OCI-LY1 (cell line): Measurements from ENCODE around the gene GRK2.
"Not testable (repeated sequence)": the region's sequence is repeated elsewhere in the genome, so short reads cannot be mapped to it uniquely, and the experiment has no call there.

Experiments
- H2AFZ ChIP-seq: fragments of 200-600 bp; sonication (generic), shearing (Covaris generic); 2 replicates; pipeline ENCODE4 v1.6.0; 2014; ENCODE audit warnings: antibody characterized with exemption, mild to moderate bottlenecking, low read length
- H3F3A ChIP-seq: fragments of 200-600 bp; sonication (generic), shearing (Covaris generic); 2 replicates; pipeline ENCODE4 v1.6.0; 2014; ENCODE audit warnings: mild to moderate bottlenecking, antibody characterized with exemption, low read length, moderate library complexity; ENCODE audit not compliant: insufficient read depth
- H3K27ac ChIP-seq: fragments of 200-600 bp; sonication (generic); 2 replicates; pipeline ENCODE4 v1.5.1; 2014; ENCODE audit warnings: low read length, mixed run types, mild to moderate bottlenecking, low read depth; ENCODE audit not compliant: poor library complexity, severe bottlenecking
- H3K27me3 ChIP-seq: fragments of 200-600 bp; sonication (generic); 2 replicates; pipeline ENCODE4 v1.6.0; 2014; ENCODE audit warnings: antibody characterized with exemption, mild to moderate bottlenecking, low read length, moderate library complexity; ENCODE audit not compliant: insufficient read depth
- H3K36me3 ChIP-seq: fragments of 200-600 bp; sonication (generic); 2 replicates; pipeline ENCODE4 v1.6.1; 2014; ENCODE audit warnings: mild to moderate bottlenecking, antibody characterized with exemption, low read length, moderate library complexity, mixed read lengths; ENCODE audit not compliant: insufficient read depth
- H3K4me1 ChIP-seq: fragments of 200-600 bp; sonication (generic); 2 replicates; pipeline ENCODE4 v1.5.1; 2014; ENCODE audit warnings: mild to moderate bottlenecking, low read length, moderate library complexity; ENCODE audit not compliant: insufficient read depth, severe bottlenecking
- H3K4me2 ChIP-seq: fragments of 200-600 bp; sonication (generic), shearing (Covaris generic); 2 replicates; pipeline ENCODE4 v1.6.1; 2014; ENCODE audit warnings: low read length
- H3K4me3 ChIP-seq: fragments of 200-600 bp; sonication (generic); 2 replicates; pipeline ENCODE4 v1.5.1; 2014; ENCODE audit warnings: low read length, low read depth, mild to moderate bottlenecking, mixed read lengths; ENCODE audit not compliant: poor library complexity, severe bottlenecking
- H3K79me2 ChIP-seq: fragments of 200-600 bp; shearing (Covaris generic); 2 replicates; pipeline ENCODE4 v1.6.1; 2016; ENCODE audit warnings: mixed run types, low read length, mixed read lengths; ENCODE audit not compliant: insufficient read depth
- H3K9ac ChIP-seq: fragments of 200-600 bp; sonication (generic), shearing (Covaris generic); 2 replicates; pipeline ENCODE4 v1.6.1; 2014; ENCODE audit warnings: mild to moderate bottlenecking, low read length, mixed read lengths
- H3K9me2 ChIP-seq: fragments of 200-600 bp; sonication (generic), shearing (Covaris generic); 2 replicates; pipeline ENCODE4 v1.6.1; 2014; ENCODE audit warnings: low read depth, mild to moderate bottlenecking, low read length, mixed read lengths
- H3K9me3 ChIP-seq: fragments of 200-600 bp; shearing (Covaris generic); 2 replicates; pipeline ENCODE4 v1.6.1; 2014; ENCODE audit warnings: low read length, mixed read lengths
- H4K20me1 ChIP-seq: fragments of 200-600 bp; sonication (generic), shearing (Covaris generic); 2 replicates; pipeline ENCODE4 v1.6.0; 2016; ENCODE audit warnings: mild to moderate bottlenecking, low read length; ENCODE audit not compliant: insufficient read depth
- EZH2 ChIP-seq: fragments of 200-600 bp; sonication (generic), shearing (Covaris generic); IDR thresholded peaks from 2 replicates; pipeline ENCODE4 v1.8.0; 2017; ENCODE audit warnings: borderline replicate concordance, mixed run types, mild to moderate bottlenecking, antibody characterized with exemption, low read length, moderate library complexity, mixed read lengths
- TF ChIP-seq, protein P1 (sequence below): fragments of 200-600 bp; sonication (generic), shearing (Covaris generic); IDR thresholded peaks from 2 replicates; pipeline ENCODE4 v1.5.1; 2017; ENCODE audit warnings: mild to moderate bottlenecking, antibody characterized with exemption, low read length, moderate library complexity, mixed read lengths

The GRK2 gene

DNA sequence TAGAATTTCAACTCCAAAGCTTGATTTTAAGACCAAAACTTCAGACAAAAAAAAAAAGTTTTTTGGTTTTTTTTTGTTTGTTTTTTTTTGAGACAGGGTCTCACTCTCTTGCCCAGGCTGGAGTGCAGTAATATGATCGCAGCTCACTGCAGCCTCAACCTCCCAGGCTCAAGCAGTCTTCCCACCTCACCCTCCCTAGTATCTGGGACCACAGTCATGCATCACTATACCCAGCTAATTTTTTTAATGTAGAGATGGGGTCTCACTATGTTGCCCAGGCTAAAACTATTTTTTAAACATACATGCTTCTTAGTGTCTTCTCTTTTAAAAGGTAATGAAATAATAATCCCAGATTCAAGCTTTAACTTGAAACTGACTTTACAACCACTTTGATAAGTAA is 35.4 kb upstream of the GRK2 start:
- Histone ChIP-seq H3K4me1 (no peaks in the 10 kb centered on the region), H3K27ac (no peak overlapping the region), H3K27me3 (no peaks in the 10 kb centered on the region), H2AFZ (no peak overlapping the region), H4K20me1 (no peaks in the 10 kb centered on the region), H3K79me2 (no peaks in the 10 kb centered on the region), H3K36me3 (peaks cover 51% of the 10 kb centered on the region), H3K9me3 (no peaks in the 10 kb centered on the region), H3K9me2 (no peaks in the 10 kb centered on the region), H3K4me3 (no peak overlapping the region), H3F3A (no peaks in the 10 kb centered on the region), H3K4me2 (no peak overlapping the region), H3K9ac (no peak overlapping the region)
- TF ChIP-seq EZH2 = no peak
- TF ChIP-seq, protein P1, sequence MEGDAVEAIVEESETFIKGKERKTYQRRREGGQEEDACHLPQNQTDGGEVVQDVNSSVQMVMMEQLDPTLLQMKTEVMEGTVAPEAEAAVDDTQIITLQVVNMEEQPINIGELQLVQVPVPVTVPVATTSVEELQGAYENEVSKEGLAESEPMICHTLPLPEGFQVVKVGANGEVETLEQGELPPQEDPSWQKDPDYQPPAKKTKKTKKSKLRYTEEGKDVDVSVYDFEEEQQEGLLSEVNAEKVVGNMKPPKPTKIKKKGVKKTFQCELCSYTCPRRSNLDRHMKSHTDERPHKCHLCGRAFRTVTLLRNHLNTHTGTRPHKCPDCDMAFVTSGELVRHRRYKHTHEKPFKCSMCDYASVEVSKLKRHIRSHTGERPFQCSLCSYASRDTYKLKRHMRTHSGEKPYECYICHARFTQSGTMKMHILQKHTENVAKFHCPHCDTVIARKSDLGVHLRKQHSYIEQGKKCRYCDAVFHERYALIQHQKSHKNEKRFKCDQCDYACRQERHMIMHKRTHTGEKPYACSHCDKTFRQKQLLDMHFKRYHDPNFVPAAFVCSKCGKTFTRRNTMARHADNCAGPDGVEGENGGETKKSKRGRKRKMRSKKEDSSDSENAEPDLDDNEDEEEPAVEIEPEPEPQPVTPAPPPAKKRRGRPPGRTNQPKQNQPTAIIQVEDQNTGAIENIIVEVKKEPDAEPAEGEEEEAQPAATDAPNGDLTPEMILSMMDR = no peak

- H4K20me1 ChIP-seq = no peaks in the 10 kb centered on the region
- no peak overlapping the region for H3K9ac ChIP-seq
- H3K27ac ChIP-seq = no peak overlapping the region
- TF ChIP-seq, protein P1 = no peak
- H3K4me1 ChIP-seq = peaks cover 4% of the 10 kb centered on the region
- no peaks in the 10 kb centered on the region for H3K27me3 ChIP-seq
- H2AFZ ChIP-seq = no peak overlapping the region
- H3K9me3 ChIP-seq = no peaks in the 10 kb centered on the region
- H3K4me3 ChIP-seq = no peak overlapping the region
- H3K9me2 ChIP-seq = no peaks in the 10 kb centered on the region
- no peaks in the 10 kb centered on the region for H3K79me2 ChIP-seq
- peaks cover 39% of the 10 kb centered on the region for H3K36me3 ChIP-seq
- no peaks in the 10 kb centered on the region for H3F3A ChIP-seq
- no peak overlapping the region for H3K4me2 ChIP-seq
Observed at GRCh38 chr11:67233584-67234190, 32.6 kb upstream of the GRK2 start.

GRCh38 chr11:67234571-67234970 is 31.7 kb upstream of the GRK2 start:
- not testable (repeated sequence) for H4K20me1 ChIP-seq, H3K27ac ChIP-seq, H3K9me3 ChIP-seq, H3F3A ChIP-seq, H3K9me2 ChIP-seq, H3K9ac ChIP-seq, H3K4me3 ChIP-seq, H3K4me2 ChIP-seq, H2AFZ ChIP-seq, H3K79me2 ChIP-seq, H3K27me3 ChIP-seq
- Histone ChIP-seq H3K36me3 (peaks cover 30% of the 10 kb centered on the region), H3K4me1 (peaks cover 12% of the 10 kb centered on the region)

GRCh38 chr11:67237574-67237973 is 28.7 kb upstream of the GRK2 start:
- Histone ChIP-seq H3K9me3 (no peaks in the 10 kb centered on the region), H3K79me2 (peaks cover 25% of the 10 kb centered on the region), H3F3A (no peaks in the 10 kb centered on the region), H3K9ac (no peak overlapping the region), H3K36me3 (peaks cover 17% of the 10 kb centered on the region), H2AFZ (no peak overlapping the region), H3K27me3 (no peaks in the 10 kb centered on the region), H3K4me2 (no peak overlapping the region), H4K20me1 (no peaks in the 10 kb centered on the region), H3K9me2 (no peaks in the 10 kb centered on the region), H3K4me1 (peaks cover 33% of the 10 kb centered on the region), H3K27ac (no peak overlapping the region), H3K4me3 (no peak overlapping the region)
- TF ChIP-seq EZH2 = no peak
- TF ChIP-seq, protein P1 = no peak
